Ishikawa (cell line): Measurements from ENCODE around the gene MDC1.

ENCODE experiments used
- CEBPB ChIP-seq: IDR thresholded peaks from 2 replicates; pipeline ENCODE4 v1.6.1; 2012
- CREB1 ChIP-seq: IDR thresholded peaks from 2 replicates; pipeline ENCODE4 v1.6.1; 2012; ENCODE audit warnings: low read depth
- EGR1 ChIP-seq: IDR thresholded peaks from 2 replicates; pipeline ENCODE4 v1.6.1; 2012
- EP300 ChIP-seq: IDR thresholded peaks from 2 replicates; pipeline ENCODE4 v1.6.1; 2012; ENCODE audit warnings: borderline replicate concordance
- FOXM1 ChIP-seq: IDR thresholded peaks from 2 replicates; pipeline ENCODE4 v1.6.1; 2012; ENCODE audit warnings: low read depth, borderline replicate concordance
- NFIC ChIP-seq: IDR thresholded peaks from 2 replicates; pipeline ENCODE4 v1.6.1; 2012
- RAD21 ChIP-seq: IDR thresholded peaks from 2 replicates; pipeline ENCODE4 v1.6.1; 2012; ENCODE audit warnings: low read depth
- TAF1 ChIP-seq: IDR thresholded peaks from 2 replicates; pipeline ENCODE4 v1.6.1; 2012; ENCODE audit warnings: low read depth, mild to moderate bottlenecking
- TCF12 ChIP-seq: IDR thresholded peaks from 2 replicates; pipeline ENCODE4 v1.6.1; 2012; ENCODE audit warnings: low read depth
- TEAD4 ChIP-seq: IDR thresholded peaks from 2 replicates; pipeline ENCODE4 v1.6.1; 2012
- YY1 ChIP-seq: IDR thresholded peaks from 2 replicates; pipeline ENCODE4 v1.6.1; 2012; ENCODE audit warnings: low read depth
- ZBTB7A ChIP-seq: IDR thresholded peaks from 2 replicates; pipeline ENCODE4 v1.6.1; 2012; ENCODE audit warnings: low read depth
- TF ChIP-seq, protein P1 (sequence below): IDR thresholded peaks from 2 replicates; pipeline ENCODE4 v1.6.1; 2012
- TF ChIP-seq, protein P2 (sequence below): IDR thresholded peaks from 2 replicates; pipeline ENCODE4 v1.6.1; 2012; ENCODE audit warnings: low read depth, mild to moderate bottlenecking
- TF ChIP-seq, protein P3 (sequence below): IDR thresholded peaks from 2 replicates; pipeline ENCODE4 v1.6.1; 2012

MDC1 gene

GRCh38 chr6:30719791-30720737, 3.0 kb upstream of the MDC1 start, which contains the start of gene TUBB:
Gene TUBB, plus strand, starts transcription at chr6:30720352. Its CDS starts 155 bp downstream, at chr6:30720507.
- TF ChIP-seq, protein P1, sequence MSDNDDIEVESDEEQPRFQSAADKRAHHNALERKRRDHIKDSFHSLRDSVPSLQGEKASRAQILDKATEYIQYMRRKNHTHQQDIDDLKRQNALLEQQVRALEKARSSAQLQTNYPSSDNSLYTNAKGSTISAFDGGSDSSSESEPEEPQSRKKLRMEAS, result peak; percentile 75
- TF ChIP-seq, protein P2, sequence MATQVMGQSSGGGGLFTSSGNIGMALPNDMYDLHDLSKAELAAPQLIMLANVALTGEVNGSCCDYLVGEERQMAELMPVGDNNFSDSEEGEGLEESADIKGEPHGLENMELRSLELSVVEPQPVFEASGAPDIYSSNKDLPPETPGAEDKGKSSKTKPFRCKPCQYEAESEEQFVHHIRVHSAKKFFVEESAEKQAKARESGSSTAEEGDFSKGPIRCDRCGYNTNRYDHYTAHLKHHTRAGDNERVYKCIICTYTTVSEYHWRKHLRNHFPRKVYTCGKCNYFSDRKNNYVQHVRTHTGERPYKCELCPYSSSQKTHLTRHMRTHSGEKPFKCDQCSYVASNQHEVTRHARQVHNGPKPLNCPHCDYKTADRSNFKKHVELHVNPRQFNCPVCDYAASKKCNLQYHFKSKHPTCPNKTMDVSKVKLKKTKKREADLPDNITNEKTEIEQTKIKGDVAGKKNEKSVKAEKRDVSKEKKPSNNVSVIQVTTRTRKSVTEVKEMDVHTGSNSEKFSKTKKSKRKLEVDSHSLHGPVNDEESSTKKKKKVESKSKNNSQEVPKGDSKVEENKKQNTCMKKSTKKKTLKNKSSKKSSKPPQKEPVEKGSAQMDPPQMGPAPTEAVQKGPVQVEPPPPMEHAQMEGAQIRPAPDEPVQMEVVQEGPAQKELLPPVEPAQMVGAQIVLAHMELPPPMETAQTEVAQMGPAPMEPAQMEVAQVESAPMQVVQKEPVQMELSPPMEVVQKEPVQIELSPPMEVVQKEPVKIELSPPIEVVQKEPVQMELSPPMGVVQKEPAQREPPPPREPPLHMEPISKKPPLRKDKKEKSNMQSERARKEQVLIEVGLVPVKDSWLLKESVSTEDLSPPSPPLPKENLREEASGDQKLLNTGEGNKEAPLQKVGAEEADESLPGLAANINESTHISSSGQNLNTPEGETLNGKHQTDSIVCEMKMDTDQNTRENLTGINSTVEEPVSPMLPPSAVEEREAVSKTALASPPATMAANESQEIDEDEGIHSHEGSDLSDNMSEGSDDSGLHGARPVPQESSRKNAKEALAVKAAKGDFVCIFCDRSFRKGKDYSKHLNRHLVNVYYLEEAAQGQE, result no peak
- TF ChIP-seq, protein P3, sequence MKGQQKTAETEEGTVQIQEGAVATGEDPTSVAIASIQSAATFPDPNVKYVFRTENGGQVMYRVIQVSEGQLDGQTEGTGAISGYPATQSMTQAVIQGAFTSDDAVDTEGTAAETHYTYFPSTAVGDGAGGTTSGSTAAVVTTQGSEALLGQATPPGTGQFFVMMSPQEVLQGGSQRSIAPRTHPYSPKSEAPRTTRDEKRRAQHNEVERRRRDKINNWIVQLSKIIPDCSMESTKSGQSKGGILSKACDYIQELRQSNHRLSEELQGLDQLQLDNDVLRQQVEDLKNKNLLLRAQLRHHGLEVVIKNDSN, result peak; percentile 86
- 0 out of 2 replicates have a peak, but pooled peaks have one; percentile 42 for TF ChIP-seq ZBTB7A
- peak; percentile 98 for TF ChIP-seq TAF1
- TF ChIP-seq YY1, result peak; percentile 72
- TF ChIP-seq CREB1, result peak; percentile 49; the same call in 1 of the 2 replicates
- TF ChIP-seq CEBPB, result peak; percentile 61; the same call in 1 of the 2 replicates
- TF ChIP-seq TEAD4, result peak; percentile 72
- TF ChIP-seq FOXM1, result no peak
- TF ChIP-seq EP300, result no peak; the same call in 1 of the 2 replicates
- peak; percentile 43; the same call in 1 of the 2 replicates for TF ChIP-seq TCF12

DNA sequence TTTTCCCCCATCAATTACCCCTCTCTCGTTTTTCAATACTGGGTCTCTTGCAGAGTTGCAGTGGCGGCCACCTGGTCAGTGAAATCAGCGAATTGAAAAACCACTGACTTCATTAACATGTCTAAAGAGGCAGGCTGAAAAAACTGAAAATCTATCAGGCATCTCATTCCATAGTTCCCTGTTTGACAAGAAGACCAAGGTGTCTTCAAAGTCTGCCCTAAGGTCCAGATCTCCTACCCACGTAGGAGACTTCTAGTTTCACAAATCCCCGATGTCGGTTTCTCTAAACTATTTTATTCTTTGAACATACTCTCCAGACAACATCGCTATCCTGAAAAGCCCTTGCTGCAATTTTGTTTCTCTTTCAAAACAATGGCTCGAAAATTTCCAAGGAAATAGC, 2.3 kb upstream of the MDC1 start:
- TF ChIP-seq EP300 (no peak), CEBPB (no peak), CREB1 (no peak), NFIC (no peak), TEAD4 (no peak), YY1 (no peak), TCF12 (no peak), ZBTB7A (no peak), RAD21 (no peak)
- TF ChIP-seq, protein P1, result no peak
- TF ChIP-seq, protein P2, result no peak
- TF ChIP-seq, protein P3, result no peak

DNA sequence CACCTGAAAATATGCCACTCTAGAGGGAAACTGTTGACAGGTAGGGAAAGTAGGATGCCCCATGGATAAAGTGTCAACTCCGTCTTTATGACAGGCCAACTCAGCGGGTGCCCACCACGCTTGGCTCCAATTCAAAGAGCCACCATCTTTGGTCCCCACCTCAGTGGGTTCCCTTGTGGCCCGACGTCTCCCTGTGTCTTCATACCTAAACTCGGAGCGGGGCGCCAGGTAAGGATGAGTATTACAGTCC, 277 bp downstream of the MDC1 start:
- TF ChIP-seq NFIC, result no peak; the same call in 1 of the 2 replicates
- TF ChIP-seq FOXM1, result no peak
- no peak for TF ChIP-seq EGR1
- TF ChIP-seq EP300, result no peak
- no peak for TF ChIP-seq YY1
- TF ChIP-seq CEBPB, result no peak
- TF ChIP-seq CREB1, result no peak

- TF ChIP-seq RAD21 (no peak), TAF1 (no peak), CREB1 (no peak), EP300 (no peak)
- TF ChIP-seq, protein P3, result no peak
Measured at GRCh38 chr6:30714263-30714662, 2.8 kb downstream of the MDC1 start.

GRCh38 chr6:30712441-30712945, 4.6 kb downstream of the MDC1 start:
- TF ChIP-seq RAD21, result no peak
- TF ChIP-seq, protein P3, result no peak
- no peak for TF ChIP-seq TAF1
- no peak for TF ChIP-seq NFIC
- no peak for TF ChIP-seq CEBPB
- no peak for TF ChIP-seq TEAD4
- no peak for TF ChIP-seq CREB1
- TF ChIP-seq TCF12, result no peak
- no peak for TF ChIP-seq FOXM1
- TF ChIP-seq, protein P2, result no peak
- TF ChIP-seq, protein P1, result no peak
- no peak for TF ChIP-seq EGR1
- no peak for TF ChIP-seq ZBTB7A
- TF ChIP-seq YY1, result no peak
- no peak for TF ChIP-seq EP300
